HEK293T (cell line): Measurements from ENCODE around the gene HIRIP3.
"Not testable (repeated sequence)": the region's sequence is repeated elsewhere in the genome, so short reads cannot be mapped to it uniquely, and the experiment has no call there.

Experiments used
- CTCF ChIA-PET: fragments of 350-600 bp; formaldehyde crosslinking; extraction: SDS; loops from one replicate; lab custom pipeline; 2021; ENCODE audit warnings: antibody characterized with exemption, inconsistent platforms; lab: Yijun Ruan, JAX
- POLR2A ChIA-PET: fragments of 350-600 bp; formaldehyde crosslinking; extraction: SDS; loops from one replicate; lab custom pipeline; 2020; ENCODE audit warnings: antibody characterized with exemption, inconsistent platforms; lab: Yijun Ruan, JAX
- DNase-seq: peaks from one replicate; pipeline ENCODE4 v3.0.0; 2012; ENCODE audit warnings: mixed read lengths; ENCODE audit errors: extremely low spot score
- ARNT ChIP-seq: fragments of 450-650 bp; IDR thresholded peaks from 2 replicates; pipeline ENCODE4 v1.6.1; 2017; ENCODE audit warnings: mild to moderate bottlenecking
- BHLHE40 ChIP-seq: fragments of 450-650 bp; IDR thresholded peaks from 2 replicates; pipeline ENCODE4 v1.6.1; 2016; ENCODE audit warnings: mild to moderate bottlenecking, moderate library complexity, borderline replicate concordance
- CTBP1 ChIP-seq: fragments of 450-650 bp; IDR thresholded peaks from 2 replicates; pipeline ENCODE4 v1.6.1; 2016; ENCODE audit warnings: borderline replicate concordance
- ELF4 ChIP-seq: fragments of 450-650 bp; IDR thresholded peaks from 2 replicates; pipeline ENCODE4 v1.6.1; 2017; ENCODE audit warnings: antibody characterized with exemption
- FOXA1 ChIP-seq: fragments of 450-650 bp; IDR thresholded peaks from 2 replicates; pipeline ENCODE4 v1.6.1; 2016; ENCODE audit warnings: mild to moderate bottlenecking
- FOXK2 ChIP-seq: fragments of 450-650 bp; IDR thresholded peaks from 2 replicates; pipeline ENCODE4 v1.6.1; 2016; ENCODE audit warnings: mild to moderate bottlenecking
- FOXM1 ChIP-seq: fragments of 450-650 bp; IDR thresholded peaks from 2 replicates; pipeline ENCODE4 v1.6.1; 2017; ENCODE audit warnings: mild to moderate bottlenecking, borderline replicate concordance
- HDGF ChIP-seq: fragments of 450-650 bp; IDR thresholded peaks from 2 replicates; pipeline ENCODE4 v1.6.1; 2017; ENCODE audit warnings: antibody characterized with exemption, borderline replicate concordance
- L3MBTL2 ChIP-seq: fragments of 450-650 bp; conservative IDR thresholded peaks from 2 replicates; pipeline ENCODE4 v1.6.1; 2016; ENCODE audit warnings: mild to moderate bottlenecking
- LEF1 ChIP-seq: fragments of 450-650 bp; IDR thresholded peaks from 2 replicates; pipeline ENCODE4 v1.6.1; 2017; ENCODE audit warnings: mild to moderate bottlenecking, borderline replicate concordance
- NFRKB ChIP-seq: fragments of 450-650 bp; IDR thresholded peaks from 2 replicates; pipeline ENCODE4 v1.6.1; 2016; ENCODE audit warnings: mild to moderate bottlenecking, moderate library complexity
- PKNOX1 ChIP-seq: fragments of 450-650 bp; IDR thresholded peaks from 2 replicates; pipeline ENCODE4 v1.6.1; 2016
- SP1 ChIP-seq: fragments of 450-650 bp; IDR thresholded peaks from 2 replicates; pipeline ENCODE4 v1.6.1; 2017
- SUZ12 ChIP-seq: fragments of 450-650 bp; IDR thresholded peaks from 2 replicates; pipeline ENCODE4 v1.6.1; 2016; ENCODE audit warnings: mild to moderate bottlenecking
- TARDBP ChIP-seq: fragments of 450-650 bp; IDR thresholded peaks from 2 replicates; pipeline ENCODE4 v1.6.1; 2016
- ZNF384 ChIP-seq: fragments of 450-650 bp; IDR thresholded peaks from 2 replicates; pipeline ENCODE4 v1.6.1; 2016

The HIRIP3 gene

GRCh38 chr16:29963021-29963743 lies 32.2 kb downstream of the HIRIP3 start:
- ChIA-PET CTCF (interaction anchor here (2.3 kb wide), 1 partner anchor 9 kb away, joined by 14 read pairs; the partner anchor contains the start of gene TAOK2), POLR2A (interaction anchor here (0.9 to 4.4 kb wide), 7 partner anchors 11 to 46 kb away, joined by 3 to 102 read pairs (median 10); partner anchors contain the start of genes HIRIP3, KCTD13 and TAOK2)
- no peak for TF ChIP-seq BHLHE40
- TF ChIP-seq ARNT: no peak
- TF ChIP-seq PKNOX1: no peak
- no peak for DNase-seq

DNA sequence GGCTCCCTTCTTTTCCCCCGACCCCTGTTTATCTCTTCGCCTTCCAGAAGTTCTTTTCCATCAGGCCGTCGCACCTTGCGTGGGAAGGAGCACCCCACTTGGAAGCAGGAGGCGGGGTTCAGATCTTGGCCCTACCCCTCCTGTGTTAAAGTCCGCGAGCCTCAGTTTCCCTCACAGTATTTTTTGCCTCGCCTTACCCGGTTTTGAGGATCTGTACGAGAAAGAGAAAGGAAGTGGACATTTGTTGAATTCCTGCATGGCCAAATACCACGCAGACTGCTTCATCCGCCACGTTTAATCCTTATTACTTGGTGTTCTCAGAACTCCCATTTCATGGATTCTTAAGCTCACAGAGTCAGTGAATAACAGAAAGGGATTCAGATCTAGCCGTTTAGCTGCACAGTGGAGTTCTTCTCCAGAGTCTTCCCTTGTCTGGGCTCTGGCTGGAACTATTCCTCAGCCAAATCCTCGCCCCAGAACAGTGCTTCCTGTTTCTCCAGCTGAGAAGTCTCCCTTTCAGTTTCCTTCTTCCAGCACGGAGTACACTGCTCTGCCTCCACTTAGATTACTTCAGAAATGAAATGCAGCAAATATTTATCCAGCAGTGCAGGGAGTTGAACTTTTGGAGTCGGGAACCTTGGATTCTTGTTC lies 32.9 kb downstream of the HIRIP3 start:
- no peak for DNase-seq

GRCh38 chr16:29961479-29962343 lies 33.7 kb downstream of the HIRIP3 start, which contains the start of gene TMEM219:
TMEM219 (plus strand) TSS chr16:29962079; CDS start chr16:29963144, 1,065 bp downstream.
- DNase-seq: peak; percentile 100
- ChIA-PET POLR2A (interaction anchor here (0.6 to 4.4 kb wide), 23 partner anchors 11 to 154 kb away, joined by 3 to 102 read pairs (median 5); partner anchors contain the start of genes ALDOA, ASPHD1, C16orf92 and DOC2A), CTCF (interaction anchor here (0.6 to 2.3 kb wide), 8 partner anchors 11 to 568 kb away, joined by 3 to 14 read pairs (median 4); partner anchors contain the start of genes KCTD13, SEZ6L2 and TAOK2)
- no peak for TF ChIP-seq ARNT
- no peak for TF ChIP-seq SUZ12
- TF ChIP-seq TARDBP: peak; percentile 68; the same call in 1 of the 2 replicates
- TF ChIP-seq BHLHE40: peak; percentile 62; the same call in 1 of the 2 replicates
- peak; percentile 54; the same call in 1 of the 2 replicates for TF ChIP-seq FOXM1
- TF ChIP-seq L3MBTL2: peak; percentile 88
- TF ChIP-seq HDGF: 0 out of 2 replicates have a peak, but pooled peaks have one; percentile 43

More for the DNA sequence above, 32.9 kb downstream of the HIRIP3 start:
- TF ChIP-seq BHLHE40: no peak
- no peak for TF ChIP-seq PKNOX1
- no peak for TF ChIP-seq FOXA1
- TF ChIP-seq TARDBP: no peak
- TF ChIP-seq ARNT: no peak
- TF ChIP-seq L3MBTL2: no peak
- TF ChIP-seq SUZ12: no peak
- no peak for TF ChIP-seq LEF1
- no peak for TF ChIP-seq ZNF384
- TF ChIP-seq ELF4: no peak
- no peak for TF ChIP-seq SP1
- TF ChIP-seq NFRKB: no peak
- TF ChIP-seq FOXM1: no peak
- TF ChIP-seq CTBP1: no peak
- no peak for TF ChIP-seq HDGF
- no peak for TF ChIP-seq FOXK2
- ChIA-PET CTCF (interaction anchor here (0.6 to 2.3 kb wide), 7 partner anchors 10 to 569 kb away, joined by 3 to 14 read pairs (median 3); partner anchors contain the start of genes KCTD13, SEZ6L2 and TAOK2), POLR2A (interaction anchor here (0.6 to 4.4 kb wide), 25 partner anchors 12 to 155 kb away, joined by 3 to 102 read pairs (median 5); partner anchors contain the start of genes ALDOA, ASPHD1, C16orf92 and DOC2A)

DNA sequence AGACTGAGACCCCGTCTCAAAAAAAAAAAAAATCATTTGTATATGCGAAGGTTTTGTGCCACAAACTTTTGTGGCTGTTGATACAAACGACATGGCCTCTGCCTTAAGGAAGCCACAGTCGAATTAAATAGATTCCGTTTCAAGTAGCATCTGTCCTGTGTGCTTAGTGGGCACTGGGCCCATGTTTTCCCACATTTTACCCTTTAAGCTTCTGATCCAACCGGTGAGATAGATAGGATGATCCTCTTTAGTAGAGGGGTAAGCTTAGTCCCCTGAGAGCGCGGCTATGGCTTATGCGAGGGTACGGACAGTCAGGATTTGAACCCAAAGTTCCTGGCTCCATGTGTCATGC lies 34.3 kb downstream of the HIRIP3 start:
- no peak for DNase-seq
- ChIA-PET CTCF (interaction anchor here (0.8 to 2.3 kb wide), 5 partner anchors 11 to 97 kb away, joined by 3 to 14 read pairs (median 4); partner anchors contain the start of gene TAOK2), POLR2A (interaction anchor here (1.0 to 4.4 kb wide), 17 partner anchors 11 to 154 kb away, joined by 3 to 102 read pairs (median 6); partner anchors contain the start of genes ASPHD1, HIRIP3, KCTD13 and PAGR1)
- TF ChIP-seq CTBP1: no peak
- TF ChIP-seq NFRKB: no peak
- TF ChIP-seq SUZ12: no peak
- TF ChIP-seq HDGF: no peak
- no peak for TF ChIP-seq BHLHE40
- no peak for TF ChIP-seq SP1
- TF ChIP-seq TARDBP: no peak
- no peak for TF ChIP-seq ZNF384
- no peak for TF ChIP-seq FOXA1
- no peak for TF ChIP-seq ELF4
- no peak for TF ChIP-seq LEF1
- TF ChIP-seq L3MBTL2: no peak

DNA sequence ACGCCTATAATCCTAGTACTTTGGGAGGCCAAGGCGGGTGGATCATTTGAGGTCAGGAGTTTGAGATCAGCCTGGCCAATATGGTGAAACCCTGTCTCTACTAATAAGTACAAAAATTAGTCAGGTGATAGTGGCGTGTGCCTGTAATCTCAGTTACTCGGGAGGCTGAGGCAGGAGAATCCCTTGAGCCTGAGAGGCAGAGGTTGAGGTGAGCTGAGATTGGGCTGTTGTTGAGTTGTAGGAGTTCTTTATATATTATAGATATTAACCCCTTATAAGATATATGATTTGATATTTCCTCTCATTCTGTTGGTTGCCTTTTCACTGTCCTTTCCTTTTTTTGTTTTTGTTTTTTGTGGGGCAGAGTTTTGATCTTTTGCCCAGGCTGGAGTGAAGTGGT lies 35.6 kb downstream of the HIRIP3 start:
- POLR2A ChIA-PET: interaction anchor here (0.9 to 4.4 kb wide), 3 partner anchors 9 to 35 kb away, joined by 3 to 54 read pairs (median 7); partner anchors contain the start of gene HIRIP3
- DNase-seq, CTCF ChIA-PET: not testable (repeated sequence)
